Breast epithelium (tissue), 4 donors: ENCODE measurements around the gene GADD45A. TPM values are rescaled to one million over a fixed set of nuclear protein-coding genes. Genes with fewer than 3 reads are reported as not detected.

Experiments used
- DNase-seq, 2 donors: peaks; one replicate each; pipeline ENCODE4 v3.0.0-alpha.2; 2019; ENCODE audit warnings: low spot score in 2 of 2
- H3K27ac ChIP-seq, 2 donors: fragments of 200-600 bp; sonication (generic) in 1 of 2; one replicate each; pipeline ENCODE4 v1.5.1; 2016 to 2019; ENCODE audit warnings: mild to moderate bottlenecking in 1 of 2
- H3K27me3 ChIP-seq, 2 donors: fragments of 200-600 bp; sonication (generic) in 1 of 2; one replicate each; pipeline versions ENCODE4 v1.5.1 to v1.6.0; 2017 to 2019; ENCODE audit warnings: control low read depth in 1 of 2, mild to moderate bottlenecking in 1 of 2
- H3K36me3 ChIP-seq: fragments of 200-600 bp; one replicate; pipeline ENCODE4 v1.5.1; 2019
- H3K4me1 ChIP-seq, 2 donors: fragments of 200-600 bp; sonication (generic); one replicate each; pipeline ENCODE4 v1.5.1; 2016 to 2019; ENCODE audit warnings: control low read depth in 1 of 2
- H3K4me3 ChIP-seq, 3 donors: fragments of 200-600 bp; sonication (generic); 1 replicate in 2 of 3; 2 replicates in 1 of 3; pipeline ENCODE4 v1.5.1; 2016 to 2019; ENCODE audit warnings: mild to moderate bottlenecking in 3 of 3, moderate library complexity in 2 of 3
- H3K9me3 ChIP-seq, 2 donors: fragments of 200-600 bp; sonication (generic) in 1 of 2; one replicate each; pipeline ENCODE4 v1.5.1; 2016 to 2019; ENCODE audit warnings: control low read depth in 1 of 2
- POLR2A ChIP-seq: fragments of 450-650 bp; IDR thresholded peaks from one replicate; pipeline ENCODE4 v1.6.1; 2016; ENCODE audit warnings: antibody characterized with exemption, mild to moderate bottlenecking, moderate library complexity
- POLR2AphosphoS5 ChIP-seq, 3 donors: sonication (generic); formaldehyde crosslinking; IDR thresholded peaks; one replicate each; pipeline ENCODE4 v1.6.1; 2017; ENCODE audit warnings: antibody characterized with exemption in 3 of 3
- intact Hi-C: fragments of 100-400 bp; cut with DNase I; formaldehyde crosslinking; loops from one replicate; pipeline ENCODE4 v1.15.1; 2023; ENCODE audit warnings: low total_unique reads
- total RNA-seq, 3 donors: library from RNA; depleted of rRNA; stranded (reverse); fragments of >200 nt; gene quantifications; one replicate each; pipeline ENCODE4 v1.1.0, GENCODE V29; 2016
- TF ChIP-seq, protein P1 (sequence below), 3 donors: fragments of 450-650 bp; IDR thresholded peaks; one replicate each; pipeline ENCODE4 v1.5.1; 2016 to 2017; ENCODE audit warnings: antibody characterized with exemption in 3 of 3, mild to moderate bottlenecking in 3 of 3, moderate library complexity in 3 of 3

GADD45A gene, protein sequence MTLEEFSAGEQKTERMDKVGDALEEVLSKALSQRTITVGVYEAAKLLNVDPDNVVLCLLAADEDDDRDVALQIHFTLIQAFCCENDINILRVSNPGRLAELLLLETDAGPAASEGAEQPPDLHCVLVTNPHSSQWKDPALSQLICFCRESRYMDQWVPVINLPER
- 10 to 100 TPM; 52.4 to 68.2 (median 55.4) TPM for total RNA-seq

DNA sequence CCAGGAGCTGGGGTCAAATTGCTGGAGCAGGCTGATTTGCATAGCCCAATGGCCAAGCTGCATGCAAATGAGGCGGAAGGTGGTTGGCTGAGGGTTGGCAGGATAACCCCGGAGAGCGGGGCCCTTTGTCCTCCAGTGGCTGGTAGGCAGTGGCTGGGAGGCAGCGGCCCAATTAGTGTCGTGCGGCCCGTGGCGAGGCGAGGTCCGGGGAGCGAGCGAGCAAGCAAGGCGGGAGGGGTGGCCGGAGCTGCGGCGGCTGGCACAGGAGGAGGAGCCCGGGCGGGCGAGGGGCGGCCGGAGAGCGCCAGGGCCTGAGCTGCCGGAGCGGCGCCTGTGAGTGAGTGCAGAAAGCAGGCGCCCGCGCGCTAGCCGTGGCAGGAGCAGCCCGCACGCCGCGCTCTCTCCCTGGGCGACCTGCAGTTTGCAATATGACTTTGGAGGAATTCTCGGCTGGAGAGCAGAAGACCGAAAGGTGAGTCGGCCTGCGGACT, at the start of gene GADD45A:
Gene GADD45A, plus strand, starts transcription at position 135 of the 491 bp plus-strand sequence. Its CDS starts 294 bp downstream, at position 429.
- H3K27ac ChIP-seq: peak within 1 kb of the TSS; percentile 97 to 98
- peaks cover 4 to 5% of the 10 kb centered on the region in 2 donors for H3K4me1 ChIP-seq
- H3K36me3 ChIP-seq: no peaks in the 10 kb centered on the region
- peak; percentile 98 to 99 for DNase-seq
- intact Hi-C loops: loop anchor here (5.0 kb wide), 1 partner anchor 57 kb away; no protein-coding TSS in a partner anchor
- H3K9me3 ChIP-seq: no peaks in the 10 kb centered on the region
- H3K27me3 ChIP-seq: no peaks in the 10 kb centered on the region
- H3K4me3 ChIP-seq: peak within 1 kb of the TSS; percentile 76 to 91 (median 87)
- TF ChIP-seq POLR2AphosphoS5 (IDR thresholded peaks at IDR 0.05) (peak; percentile 98 to 99 (median 98)), POLR2A (peak; percentile 97)
- TF ChIP-seq, protein P1, sequence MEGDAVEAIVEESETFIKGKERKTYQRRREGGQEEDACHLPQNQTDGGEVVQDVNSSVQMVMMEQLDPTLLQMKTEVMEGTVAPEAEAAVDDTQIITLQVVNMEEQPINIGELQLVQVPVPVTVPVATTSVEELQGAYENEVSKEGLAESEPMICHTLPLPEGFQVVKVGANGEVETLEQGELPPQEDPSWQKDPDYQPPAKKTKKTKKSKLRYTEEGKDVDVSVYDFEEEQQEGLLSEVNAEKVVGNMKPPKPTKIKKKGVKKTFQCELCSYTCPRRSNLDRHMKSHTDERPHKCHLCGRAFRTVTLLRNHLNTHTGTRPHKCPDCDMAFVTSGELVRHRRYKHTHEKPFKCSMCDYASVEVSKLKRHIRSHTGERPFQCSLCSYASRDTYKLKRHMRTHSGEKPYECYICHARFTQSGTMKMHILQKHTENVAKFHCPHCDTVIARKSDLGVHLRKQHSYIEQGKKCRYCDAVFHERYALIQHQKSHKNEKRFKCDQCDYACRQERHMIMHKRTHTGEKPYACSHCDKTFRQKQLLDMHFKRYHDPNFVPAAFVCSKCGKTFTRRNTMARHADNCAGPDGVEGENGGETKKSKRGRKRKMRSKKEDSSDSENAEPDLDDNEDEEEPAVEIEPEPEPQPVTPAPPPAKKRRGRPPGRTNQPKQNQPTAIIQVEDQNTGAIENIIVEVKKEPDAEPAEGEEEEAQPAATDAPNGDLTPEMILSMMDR (IDR thresholded peaks at IDR 0.05): peak in 1 of 3 donors; percentile 40

DNA sequence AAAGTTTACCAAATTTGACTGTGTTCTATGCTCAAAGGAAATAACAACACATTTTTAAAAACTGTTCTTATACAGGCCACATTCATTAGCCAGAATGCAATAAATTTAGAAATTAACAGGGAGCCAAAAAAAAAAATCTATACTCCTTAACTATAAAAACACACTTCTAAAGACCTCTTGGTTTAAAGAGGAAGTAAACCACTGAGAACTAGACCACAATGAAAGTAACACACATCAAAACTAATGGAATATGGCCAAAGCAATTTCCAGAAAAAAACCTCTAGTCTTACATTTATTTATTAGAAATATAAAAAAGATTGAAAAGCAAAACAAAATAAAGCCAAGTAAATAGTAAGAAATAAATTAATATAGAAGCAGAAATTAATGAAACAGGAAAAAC, 48.9 kb upstream of the GADD45A start:
- H3K27ac ChIP-seq: no peak overlapping the region

DNA sequence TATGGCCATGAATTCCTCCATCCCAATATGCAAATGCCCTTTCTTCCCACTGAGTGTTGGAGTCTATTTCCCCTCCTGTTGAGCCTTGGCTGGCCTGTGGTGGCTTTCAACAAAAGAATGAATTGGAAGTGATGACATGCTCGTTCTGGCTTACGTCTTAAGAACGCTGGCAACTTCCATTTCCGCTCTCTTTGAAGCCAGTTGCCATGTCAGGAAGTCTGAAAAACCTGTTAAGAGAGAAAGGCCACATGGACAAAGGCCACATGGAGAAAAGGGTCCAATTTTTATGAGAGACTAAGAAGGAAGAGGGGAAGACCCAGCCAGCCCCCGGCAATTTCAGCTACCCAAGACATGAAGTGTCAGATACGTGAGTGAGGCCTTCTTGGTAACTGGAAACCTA, 45.6 kb upstream of the GADD45A start:
- intact Hi-C loops: no loop called here
- Histone ChIP-seq H3K4me1 (no peaks in the 10 kb centered on the region), H3K36me3 (no peaks in the 10 kb centered on the region), H3K27me3 (no peaks in the 10 kb centered on the region), H3K4me3 (no peak overlapping the region), H3K27ac (no peak overlapping the region), H3K9me3 (no peaks in the 10 kb centered on the region)
- TF ChIP-seq POLR2AphosphoS5 (IDR thresholded peaks at IDR 0.05): no peak
- TF ChIP-seq POLR2A: no peak
- TF ChIP-seq, protein P1 (IDR thresholded peaks at IDR 0.05): no peak
- DNase-seq: no peak

More for the DNA sequence above, 48.9 kb upstream of the GADD45A start:
- Histone ChIP-seq H3K36me3 (no peaks in the 10 kb centered on the region), H3K9me3 (no peaks in the 10 kb centered on the region), H3K4me3 (no peak overlapping the region), H3K27me3 (no peaks in the 10 kb centered on the region), H3K4me1 (no peaks in the 10 kb centered on the region)
- intact Hi-C loops: no loop called here
- TF ChIP-seq POLR2A: no peak
- TF ChIP-seq POLR2AphosphoS5 (IDR thresholded peaks at IDR 0.05): no peak
- TF ChIP-seq, protein P1 (IDR thresholded peaks at IDR 0.05): no peak
- no peak for DNase-seq

DNA sequence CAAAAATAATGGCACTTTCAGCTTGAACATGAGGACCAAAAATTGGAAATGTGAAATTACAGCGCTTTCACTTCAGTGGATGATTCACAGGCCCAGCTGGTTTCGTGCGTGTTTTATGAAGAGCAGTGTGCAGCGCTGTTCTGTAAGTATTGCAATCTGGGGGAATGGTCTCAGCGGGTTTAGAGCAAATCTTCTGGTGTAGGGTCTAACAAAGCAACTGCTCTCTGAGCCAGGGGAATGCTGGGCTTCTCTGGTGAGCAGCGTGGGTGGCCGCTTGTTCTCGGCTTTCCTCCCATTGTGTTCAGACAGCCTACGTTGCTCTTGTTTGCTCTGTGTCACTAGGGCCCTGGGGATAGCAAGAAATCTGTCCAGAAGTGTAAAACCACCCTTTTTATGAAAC, 42.4 kb upstream of the GADD45A start:
- intact Hi-C loops: no loop called here

DNA sequence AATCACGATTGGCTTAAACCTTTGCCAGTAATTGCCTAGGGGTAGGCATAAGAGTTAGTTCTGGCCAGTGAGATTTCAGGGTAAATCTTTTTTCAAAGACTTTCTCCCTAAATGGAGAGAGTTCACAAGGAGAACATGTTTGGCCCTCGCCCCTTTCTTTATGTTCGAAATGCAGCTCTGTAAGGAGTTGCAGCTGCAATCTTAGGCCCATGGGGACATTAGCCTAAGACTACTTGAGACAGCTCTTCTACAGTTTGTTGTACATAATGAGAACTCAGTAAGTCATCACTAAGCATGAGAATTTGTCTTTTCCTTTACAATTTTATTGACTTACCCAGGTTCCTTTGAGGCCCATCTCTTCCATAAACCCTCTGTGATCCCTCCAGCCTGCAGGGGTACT, 40.4 kb upstream of the GADD45A start:
- TF ChIP-seq POLR2A (no peak), POLR2AphosphoS5 (IDR thresholded peaks at IDR 0.05) (no peak)
- TF ChIP-seq, protein P1 (IDR thresholded peaks at IDR 0.05): no peak
- no peaks in the 10 kb centered on the region for H3K9me3 ChIP-seq
- no peaks in the 10 kb centered on the region for H3K36me3 ChIP-seq
- H3K27ac ChIP-seq: no peak overlapping the region
- H3K4me3 ChIP-seq: no peak overlapping the region
- no peaks in the 10 kb centered on the region for H3K27me3 ChIP-seq
- DNase-seq: no peak
- H3K4me1 ChIP-seq: peaks cover 7 to 17% of the 10 kb centered on the region in 2 donors
- intact Hi-C loops: no loop called here

More for the DNA sequence above, 42.4 kb upstream of the GADD45A start:
- Histone ChIP-seq H3K36me3 (no peaks in the 10 kb centered on the region), H3K4me1 (peaks cover 7 to 17% of the 10 kb centered on the region in 2 donors), H3K27me3 (no peaks in the 10 kb centered on the region), H3K4me3 (peak overlapping the region in 1 of 3 donors; percentile 16), H3K9me3 (no peaks in the 10 kb centered on the region), H3K27ac (peak overlapping the region; percentile 12 to 22)
- no peak for DNase-seq
- TF ChIP-seq, protein P1 (IDR thresholded peaks at IDR 0.05): no peak
- no peak for TF ChIP-seq POLR2A
- no peak for TF ChIP-seq POLR2AphosphoS5 (IDR thresholded peaks at IDR 0.05)
